ENCODE measurements around the gene RLBP1. TPM values are rescaled to one million over a fixed set of nuclear protein-coding genes. Genes with fewer than 3 reads are reported as not detected.

RLBP1 gene
- polyA plus RNA-seq, 1 donor from 2014 or later: 0.16 TPM

DNA sequence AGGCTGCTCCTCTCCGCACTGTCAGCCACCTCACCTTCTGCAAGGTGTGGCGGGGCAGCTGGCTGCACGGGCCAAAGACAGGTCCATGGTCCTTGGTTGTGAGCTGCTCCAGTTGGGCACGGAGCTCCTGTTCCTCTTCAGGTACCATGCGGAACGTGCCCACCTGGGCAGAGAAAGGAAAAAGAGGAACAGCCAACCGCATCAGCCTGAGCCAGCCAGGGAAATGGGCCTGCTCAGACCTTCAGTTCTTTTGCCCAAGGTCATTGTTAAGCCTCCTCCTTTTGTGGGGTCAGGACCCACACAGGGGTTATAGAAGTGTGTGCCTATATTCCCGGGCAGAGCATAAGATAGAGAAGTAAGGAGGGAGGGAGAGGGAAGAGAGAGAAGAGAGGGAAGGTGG lies 2.8 kb downstream of the RLBP1 start:
- no peaks in the 10 kb centered on the region for H3K9me3 ChIP-seq (ENCODE audit: low read length)
- H3K27ac ChIP-seq (ENCODE audit: low read length): no peak overlapping the region
- no peak overlapping the region for H3K4me2 ChIP-seq (ENCODE audit: low read length)
- H3F3A ChIP-seq (ENCODE audit: insufficient read depth, low read length, poor library complexity, severe bottlenecking): no peaks in the 10 kb centered on the region
- no peak overlapping the region for H3K9ac ChIP-seq (ENCODE audit: low read length)
- no peak overlapping the region for H3K4me3 ChIP-seq (ENCODE audit: low read length)
- no peak for TF ChIP-seq POLR2AphosphoS5 (IDR thresholded peaks at IDR 0.05)
- no peak for TF ChIP-seq EP300 (conservative IDR thresholded peaks at IDR 0.05; ENCODE audit: poor library complexity, severe bottlenecking)
- TF ChIP-seq RAD21 (conservative IDR thresholded peaks at IDR 0.05): no peak
- TF ChIP-seq MXI1 (conservative IDR thresholded peaks at IDR 0.05; ENCODE audit: poor library complexity, severe bottlenecking): no peak
- TF ChIP-seq, protein P1, sequence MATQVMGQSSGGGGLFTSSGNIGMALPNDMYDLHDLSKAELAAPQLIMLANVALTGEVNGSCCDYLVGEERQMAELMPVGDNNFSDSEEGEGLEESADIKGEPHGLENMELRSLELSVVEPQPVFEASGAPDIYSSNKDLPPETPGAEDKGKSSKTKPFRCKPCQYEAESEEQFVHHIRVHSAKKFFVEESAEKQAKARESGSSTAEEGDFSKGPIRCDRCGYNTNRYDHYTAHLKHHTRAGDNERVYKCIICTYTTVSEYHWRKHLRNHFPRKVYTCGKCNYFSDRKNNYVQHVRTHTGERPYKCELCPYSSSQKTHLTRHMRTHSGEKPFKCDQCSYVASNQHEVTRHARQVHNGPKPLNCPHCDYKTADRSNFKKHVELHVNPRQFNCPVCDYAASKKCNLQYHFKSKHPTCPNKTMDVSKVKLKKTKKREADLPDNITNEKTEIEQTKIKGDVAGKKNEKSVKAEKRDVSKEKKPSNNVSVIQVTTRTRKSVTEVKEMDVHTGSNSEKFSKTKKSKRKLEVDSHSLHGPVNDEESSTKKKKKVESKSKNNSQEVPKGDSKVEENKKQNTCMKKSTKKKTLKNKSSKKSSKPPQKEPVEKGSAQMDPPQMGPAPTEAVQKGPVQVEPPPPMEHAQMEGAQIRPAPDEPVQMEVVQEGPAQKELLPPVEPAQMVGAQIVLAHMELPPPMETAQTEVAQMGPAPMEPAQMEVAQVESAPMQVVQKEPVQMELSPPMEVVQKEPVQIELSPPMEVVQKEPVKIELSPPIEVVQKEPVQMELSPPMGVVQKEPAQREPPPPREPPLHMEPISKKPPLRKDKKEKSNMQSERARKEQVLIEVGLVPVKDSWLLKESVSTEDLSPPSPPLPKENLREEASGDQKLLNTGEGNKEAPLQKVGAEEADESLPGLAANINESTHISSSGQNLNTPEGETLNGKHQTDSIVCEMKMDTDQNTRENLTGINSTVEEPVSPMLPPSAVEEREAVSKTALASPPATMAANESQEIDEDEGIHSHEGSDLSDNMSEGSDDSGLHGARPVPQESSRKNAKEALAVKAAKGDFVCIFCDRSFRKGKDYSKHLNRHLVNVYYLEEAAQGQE (IDR thresholded peaks at IDR 0.05; ENCODE audit: borderline replicate concordance): no peak
- TF ChIP-seq EZH2 (IDR thresholded peaks at IDR 0.05; ENCODE audit: borderline replicate concordance, insufficient read depth, low read length, poor library complexity, severe bottlenecking): no peak
- TF ChIP-seq SMC3 (conservative IDR thresholded peaks at IDR 0.05; ENCODE audit: poor library complexity): no peak
- TF ChIP-seq, protein P2, sequence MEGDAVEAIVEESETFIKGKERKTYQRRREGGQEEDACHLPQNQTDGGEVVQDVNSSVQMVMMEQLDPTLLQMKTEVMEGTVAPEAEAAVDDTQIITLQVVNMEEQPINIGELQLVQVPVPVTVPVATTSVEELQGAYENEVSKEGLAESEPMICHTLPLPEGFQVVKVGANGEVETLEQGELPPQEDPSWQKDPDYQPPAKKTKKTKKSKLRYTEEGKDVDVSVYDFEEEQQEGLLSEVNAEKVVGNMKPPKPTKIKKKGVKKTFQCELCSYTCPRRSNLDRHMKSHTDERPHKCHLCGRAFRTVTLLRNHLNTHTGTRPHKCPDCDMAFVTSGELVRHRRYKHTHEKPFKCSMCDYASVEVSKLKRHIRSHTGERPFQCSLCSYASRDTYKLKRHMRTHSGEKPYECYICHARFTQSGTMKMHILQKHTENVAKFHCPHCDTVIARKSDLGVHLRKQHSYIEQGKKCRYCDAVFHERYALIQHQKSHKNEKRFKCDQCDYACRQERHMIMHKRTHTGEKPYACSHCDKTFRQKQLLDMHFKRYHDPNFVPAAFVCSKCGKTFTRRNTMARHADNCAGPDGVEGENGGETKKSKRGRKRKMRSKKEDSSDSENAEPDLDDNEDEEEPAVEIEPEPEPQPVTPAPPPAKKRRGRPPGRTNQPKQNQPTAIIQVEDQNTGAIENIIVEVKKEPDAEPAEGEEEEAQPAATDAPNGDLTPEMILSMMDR (IDR thresholded peaks at IDR 0.05; ENCODE audit: poor library complexity, severe bottlenecking): no peak
- TF ChIP-seq TAF1 (IDR thresholded peaks at IDR 0.05; ENCODE audit: low read depth): no peak
- no peaks in the 10 kb centered on the region for H3K36me3 ChIP-seq (ENCODE audit: insufficient read depth, low read length)
- H3K9me2 ChIP-seq (ENCODE audit: insufficient read depth, low read length): no peaks in the 10 kb centered on the region
- H3K27me3 ChIP-seq (ENCODE audit: insufficient read depth, low read depth, low read length): no peaks in the 10 kb centered on the region
- no peak overlapping the region for H2AFZ ChIP-seq (ENCODE audit: low read depth, low read length)
- no peaks in the 10 kb centered on the region for H4K20me1 ChIP-seq (ENCODE audit: insufficient read depth)
- H3K79me2 ChIP-seq (replicated peaks; ENCODE audit: insufficient read depth, low read length): no peaks in the 10 kb centered on the region

DNA sequence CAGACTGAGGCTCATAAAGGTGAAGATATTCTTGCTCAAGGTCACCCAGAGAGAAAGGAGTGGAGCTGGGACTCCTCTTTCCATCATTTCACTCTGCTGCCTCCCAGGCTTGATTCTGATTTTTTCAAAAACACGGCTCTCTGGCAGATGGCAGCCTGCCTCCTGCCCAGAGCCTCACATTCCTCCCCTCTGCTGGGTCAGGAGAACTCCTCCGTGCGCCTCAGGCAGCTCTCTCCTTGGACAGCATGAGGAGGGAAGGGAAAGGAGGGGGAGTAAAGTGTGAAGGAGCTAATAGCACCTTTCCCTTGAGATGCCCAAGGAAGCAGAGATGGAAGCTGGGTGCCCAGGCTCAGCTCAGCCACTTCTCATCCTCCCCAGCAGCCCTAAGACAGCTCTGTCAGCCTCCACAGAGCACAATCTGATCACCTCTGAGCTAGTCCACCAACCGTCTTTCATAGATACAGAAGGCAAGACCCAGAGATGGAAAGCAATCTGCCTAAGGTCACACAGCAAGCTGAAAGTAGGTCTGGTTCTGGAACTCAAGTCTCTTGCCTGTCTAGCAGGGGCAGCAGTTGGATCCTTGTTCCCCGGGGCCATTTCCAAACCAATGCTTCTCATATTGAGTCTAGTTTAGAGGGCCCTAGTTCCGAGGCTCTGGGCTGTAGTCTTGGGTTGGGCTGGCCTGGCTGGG lies 3.5 kb downstream of the RLBP1 start:
- H3K27ac ChIP-seq (ENCODE audit: low read length): no peak overlapping the region
- TF ChIP-seq, protein P1 (IDR thresholded peaks at IDR 0.05; ENCODE audit: borderline replicate concordance): no peak
- no peak overlapping the region for H3K9ac ChIP-seq (ENCODE audit: low read length)
- no peak overlapping the region for H3K4me3 ChIP-seq (ENCODE audit: low read length)
- no peak overlapping the region for H3K4me2 ChIP-seq (ENCODE audit: low read length)
- no peak overlapping the region for H2AFZ ChIP-seq (ENCODE audit: low read depth, low read length)
- H3K27me3 ChIP-seq (ENCODE audit: insufficient read depth, low read depth, low read length): no peaks in the 10 kb centered on the region
- H3K9me2 ChIP-seq (ENCODE audit: insufficient read depth, low read length): no peaks in the 10 kb centered on the region
- H3K9me3 ChIP-seq (ENCODE audit: low read length): no peaks in the 10 kb centered on the region
- H3K36me3 ChIP-seq (ENCODE audit: insufficient read depth, low read length): no peaks in the 10 kb centered on the region
- H3F3A ChIP-seq (ENCODE audit: insufficient read depth, low read length, poor library complexity, severe bottlenecking): no peaks in the 10 kb centered on the region
- no peaks in the 10 kb centered on the region for H3K79me2 ChIP-seq (replicated peaks; ENCODE audit: insufficient read depth, low read length)
- H4K20me1 ChIP-seq (ENCODE audit: insufficient read depth): no peaks in the 10 kb centered on the region

All from neural cell (in vitro differentiated cells).